Measurements from ENCODE around the gene CLSTN1. TPM values are rescaled to one million over a fixed set of nuclear protein-coding genes. Genes with fewer than 3 reads are reported as not detected.

CLSTN1 gene
- total and polyA plus RNA-seq, 2 experiments from 2014 or later = 56.8 to 67.8 TPM

DNA sequence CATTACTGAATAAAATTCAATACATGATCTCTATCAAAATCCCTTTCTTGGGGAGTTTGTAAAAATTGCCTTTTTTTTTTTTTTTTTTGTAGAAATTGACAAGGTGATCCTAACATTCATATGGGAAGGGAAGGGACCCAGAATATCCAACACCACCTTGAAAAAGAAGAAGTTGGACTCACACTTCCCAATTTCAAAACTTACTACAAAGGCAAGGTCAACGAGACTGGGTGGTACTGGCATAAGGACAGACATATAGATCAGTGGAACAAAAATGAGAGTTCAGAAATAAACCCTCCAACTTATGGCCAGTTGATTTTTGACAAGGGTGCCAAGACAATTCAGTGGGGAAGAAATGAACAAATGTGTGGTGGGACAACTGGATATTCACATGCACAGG, 31.4 kb upstream of the CLSTN1 start:
- TF ChIP-seq EZH2 (IDR thresholded peaks at IDR 0.05; ENCODE audit: insufficient read depth, poor library complexity, severe bottlenecking) = no peak
- no peak for TF ChIP-seq EZH2phosphoT487 (IDR thresholded peaks at IDR 0.05; ENCODE audit: insufficient read depth, low read depth)
- Histone ChIP-seq H3K36me3 (ENCODE audit: low read depth) (no peaks in the 10 kb centered on the region), H4K20me1 (ENCODE audit: insufficient read depth) (no peaks in the 10 kb centered on the region), H3K9me2 (ENCODE audit: insufficient read depth) (no peaks in the 10 kb centered on the region), H3K4me1 (ENCODE audit: insufficient read depth) (no peaks in the 10 kb centered on the region), H3K4me3 (no peak overlapping the region), H3K27me3 (replicated peaks; ENCODE audit: insufficient read depth) (no peaks in the 10 kb centered on the region), H3K79me2 (ENCODE audit: insufficient read depth) (no peaks in the 10 kb centered on the region), H3F3A (ENCODE audit: insufficient read depth) (no peaks in the 10 kb centered on the region), H2AFZ (no peak overlapping the region), H3K4me2 (ENCODE audit: unreplicated experiment) (no peak overlapping the region), H3K27ac (no peak overlapping the region), H3K9ac (no peak overlapping the region), H3K9me3 (ENCODE audit: low read depth) (no peaks in the 10 kb centered on the region)
- 94 to 100% methylated on average over 1 of the region's 1 CpG for WGBS, 2 experiments (ENCODE audit: low coverage in 1 of 2, low lambda C conversion rate in 2 of 2, missing lambda C conversion rate in 2 of 2)
- in situ Hi-C loops (cut with MboI) = no loop called here
- DNase-seq = no peak

DNA sequence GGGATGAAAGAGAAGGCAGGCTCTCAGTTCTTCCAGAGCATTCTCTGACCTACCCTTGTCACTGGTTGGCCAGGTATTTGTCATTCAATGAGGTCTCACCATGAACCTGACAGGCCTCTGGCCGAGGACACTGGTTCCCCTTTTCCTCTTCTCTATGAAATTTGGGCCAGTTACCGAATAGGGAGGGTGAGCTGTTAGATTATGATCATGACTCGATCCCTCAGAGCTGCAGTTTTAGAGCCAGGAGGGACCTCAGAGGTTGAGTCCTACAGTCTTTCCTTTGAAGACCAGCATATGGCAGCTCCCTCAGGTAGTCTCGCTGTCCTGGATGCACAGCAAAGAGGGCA, 29.5 kb upstream of the CLSTN1 start:
- no peak for TF ChIP-seq EZH2phosphoT487 (IDR thresholded peaks at IDR 0.05; ENCODE audit: insufficient read depth, low read depth)
- no peak for TF ChIP-seq EZH2 (IDR thresholded peaks at IDR 0.05; ENCODE audit: insufficient read depth, poor library complexity, severe bottlenecking)
- Histone ChIP-seq H3K9me2 (ENCODE audit: insufficient read depth) (no peaks in the 10 kb centered on the region), H4K20me1 (ENCODE audit: insufficient read depth) (no peaks in the 10 kb centered on the region), H3K27me3 (replicated peaks; ENCODE audit: insufficient read depth) (no peaks in the 10 kb centered on the region), H3F3A (ENCODE audit: insufficient read depth) (no peaks in the 10 kb centered on the region), H3K79me2 (ENCODE audit: insufficient read depth) (no peaks in the 10 kb centered on the region), H3K27ac (no peak overlapping the region), H3K36me3 (ENCODE audit: low read depth) (no peaks in the 10 kb centered on the region), H2AFZ (no peak overlapping the region), H3K9ac (no peak overlapping the region), H3K4me3 (no peak overlapping the region), H3K4me1 (ENCODE audit: insufficient read depth) (no peaks in the 10 kb centered on the region), H3K4me2 (ENCODE audit: unreplicated experiment) (no peak overlapping the region), H3K9me3 (ENCODE audit: low read depth) (no peaks in the 10 kb centered on the region)
- no peak for DNase-seq
- 92 to 93% methylated on average over 4 of the region's 4 CpGs for WGBS, 2 experiments (ENCODE audit: low coverage in 1 of 2, low lambda C conversion rate in 2 of 2, missing lambda C conversion rate in 2 of 2)
- in situ Hi-C loops (cut with MboI) = no loop called here

DNA sequence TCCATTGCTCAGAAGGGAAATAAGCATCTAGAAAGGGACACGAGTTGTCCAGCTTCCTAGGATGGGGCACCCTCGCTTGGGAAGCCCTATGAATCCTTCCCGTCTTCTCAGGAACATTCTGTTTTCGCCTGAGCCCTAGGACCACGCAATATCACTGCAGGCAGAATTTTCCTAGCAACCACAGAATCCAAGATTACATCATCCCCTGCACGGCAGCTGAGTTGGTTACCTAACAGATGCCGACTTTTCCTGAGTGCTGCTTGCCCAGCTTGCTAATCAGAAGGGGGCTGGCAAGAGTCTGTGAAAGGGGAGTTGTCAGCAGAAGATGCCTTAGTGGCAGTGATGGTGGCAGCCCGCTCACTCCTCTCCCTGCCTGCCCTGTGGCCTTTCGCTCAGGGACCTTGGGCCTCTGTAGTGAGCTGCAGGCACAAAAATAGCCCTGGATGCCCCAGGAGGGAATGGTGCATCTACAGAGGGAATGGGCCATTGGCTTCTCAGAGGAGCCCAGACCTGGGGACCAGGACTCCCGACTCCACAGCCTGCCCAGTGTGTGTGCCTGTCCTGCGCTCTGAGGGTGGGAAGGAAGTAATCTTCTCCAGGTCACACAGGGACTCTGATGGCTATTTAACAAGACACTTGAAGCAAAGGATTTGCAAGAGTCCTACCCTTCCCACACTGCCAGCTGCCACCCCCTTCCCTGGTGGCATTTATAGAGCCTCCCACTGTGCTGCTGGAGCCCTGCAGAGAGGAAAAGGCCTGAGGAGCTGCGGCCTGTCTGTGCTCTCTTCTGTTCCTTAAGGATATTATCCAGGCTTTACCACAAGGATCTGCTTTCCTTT, 28.9 kb upstream of the CLSTN1 start:
- WGBS, 2 experiments (ENCODE audit: low coverage in 1 of 2, low lambda C conversion rate in 2 of 2, missing lambda C conversion rate in 2 of 2) = 81 to 87% methylated on average over 12 of the region's 12 CpGs
- no peaks in the 10 kb centered on the region for H3K27me3 ChIP-seq (replicated peaks; ENCODE audit: insufficient read depth)

DNA sequence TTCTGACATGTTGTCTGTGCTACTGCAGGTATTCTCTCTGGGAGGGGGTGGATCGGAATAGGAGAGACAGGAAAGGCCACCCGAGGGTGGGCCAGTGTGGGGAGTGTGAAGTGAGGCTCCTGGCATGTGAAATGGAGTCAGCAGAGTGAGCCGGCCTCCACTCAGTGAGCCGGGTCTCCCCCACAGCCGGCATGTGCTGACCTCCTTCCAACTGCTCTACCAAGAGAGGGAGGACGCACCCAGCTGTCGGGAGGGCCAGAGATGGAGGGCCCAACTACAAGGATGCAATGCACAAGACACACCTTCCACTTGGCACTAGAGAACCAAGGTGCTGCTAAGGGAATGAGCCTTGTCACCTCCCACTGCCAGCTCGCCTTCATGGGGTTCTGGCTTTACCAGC, 28.2 kb upstream of the CLSTN1 start:
- no peaks in the 10 kb centered on the region for H4K20me1 ChIP-seq (ENCODE audit: insufficient read depth)
- H3K4me3 ChIP-seq = no peak overlapping the region
- in situ Hi-C loops (cut with MboI) = no loop called here
- H3K9ac ChIP-seq = no peak overlapping the region
- H3F3A ChIP-seq (ENCODE audit: insufficient read depth) = no peaks in the 10 kb centered on the region
- H3K79me2 ChIP-seq (ENCODE audit: insufficient read depth) = no peaks in the 10 kb centered on the region
- H3K4me2 ChIP-seq (ENCODE audit: unreplicated experiment) = no peak overlapping the region
- TF ChIP-seq EZH2 (IDR thresholded peaks at IDR 0.05; ENCODE audit: insufficient read depth, poor library complexity, severe bottlenecking) (no peak), EZH2phosphoT487 (IDR thresholded peaks at IDR 0.05; ENCODE audit: insufficient read depth, low read depth) (no peak)
- no peaks in the 10 kb centered on the region for H3K9me2 ChIP-seq (ENCODE audit: insufficient read depth)
- H3K36me3 ChIP-seq (ENCODE audit: low read depth) = no peaks in the 10 kb centered on the region; the same call in 1 of the 2 replicates
- H2AFZ ChIP-seq = no peak overlapping the region
- no peaks in the 10 kb centered on the region for H3K9me3 ChIP-seq (ENCODE audit: low read depth)
- WGBS, 2 experiments (ENCODE audit: low coverage in 1 of 2, low lambda C conversion rate in 2 of 2, missing lambda C conversion rate in 2 of 2) = 87 to 89% methylated on average over 7 to 8 of the region's 8 CpGs
- no peaks in the 10 kb centered on the region for H3K27me3 ChIP-seq (replicated peaks; ENCODE audit: insufficient read depth)
- H3K27ac ChIP-seq = no peak overlapping the region
- no peak for DNase-seq
- no peaks in the 10 kb centered on the region for H3K4me1 ChIP-seq (ENCODE audit: insufficient read depth)

More for the DNA sequence above, 28.9 kb upstream of the CLSTN1 start:
- peak; percentile 62 for DNase-seq
- Histone ChIP-seq H3K9ac (no peak overlapping the region), H3K4me2 (ENCODE audit: unreplicated experiment) (no peak overlapping the region), H3K4me1 (ENCODE audit: insufficient read depth) (no peaks in the 10 kb centered on the region), H3F3A (ENCODE audit: insufficient read depth) (no peaks in the 10 kb centered on the region), H3K36me3 (ENCODE audit: low read depth) (no peaks in the 10 kb centered on the region; the same call in 1 of the 2 replicates), H2AFZ (no peak overlapping the region), H3K79me2 (ENCODE audit: insufficient read depth) (no peaks in the 10 kb centered on the region), H3K4me3 (no peak overlapping the region), H3K9me3 (ENCODE audit: low read depth) (no peaks in the 10 kb centered on the region), H4K20me1 (ENCODE audit: insufficient read depth) (no peaks in the 10 kb centered on the region), H3K27ac (no peak overlapping the region), H3K9me2 (ENCODE audit: insufficient read depth) (no peaks in the 10 kb centered on the region)
- in situ Hi-C loops (cut with MboI) = no loop called here
- TF ChIP-seq EZH2 (IDR thresholded peaks at IDR 0.05; ENCODE audit: insufficient read depth, poor library complexity, severe bottlenecking) = no peak
- TF ChIP-seq EZH2phosphoT487 (IDR thresholded peaks at IDR 0.05; ENCODE audit: insufficient read depth, low read depth) = no peak
